SK-N-SH (cell line): Measurements from ENCODE around the gene BNC2.

ENCODE experiments used
- ELF1 ChIP-seq: IDR thresholded peaks from 2 replicates; pipeline ENCODE4 v1.4.0; 2012
- RCOR1 ChIP-seq: fragments of 150-350 bp; IDR thresholded peaks from 2 replicates; pipeline ENCODE4 v1.6.1; 2017; ENCODE audit warnings: antibody characterized with exemption, low read length
- RFX5 ChIP-seq: IDR thresholded peaks from 2 replicates; pipeline ENCODE4 v1.6.1; 2012; ENCODE audit warnings: mild to moderate bottlenecking, improper control_type of control experiment, low read length
- TF ChIP-seq, protein P1 (sequence below): fragments of 150-350 bp; IDR thresholded peaks from 2 replicates; pipeline ENCODE4 v1.6.1; 2017; ENCODE audit warnings: antibody characterized with exemption, low read length, low read depth, borderline replicate concordance
- TF ChIP-seq, protein P2 (sequence below): fragments of 200-600 bp; sonication (generic); IDR thresholded peaks from 2 replicates; pipeline ENCODE4 v1.6.1; 2017; ENCODE audit warnings: antibody characterized with exemption, mild to moderate bottlenecking, moderate library complexity
- TF ChIP-seq, protein P3 (sequence below): IDR thresholded peaks from 2 replicates; pipeline ENCODE4 v1.6.1; 2012; ENCODE audit warnings: mild to moderate bottlenecking, low read depth, low read length, moderate library complexity

DNA sequence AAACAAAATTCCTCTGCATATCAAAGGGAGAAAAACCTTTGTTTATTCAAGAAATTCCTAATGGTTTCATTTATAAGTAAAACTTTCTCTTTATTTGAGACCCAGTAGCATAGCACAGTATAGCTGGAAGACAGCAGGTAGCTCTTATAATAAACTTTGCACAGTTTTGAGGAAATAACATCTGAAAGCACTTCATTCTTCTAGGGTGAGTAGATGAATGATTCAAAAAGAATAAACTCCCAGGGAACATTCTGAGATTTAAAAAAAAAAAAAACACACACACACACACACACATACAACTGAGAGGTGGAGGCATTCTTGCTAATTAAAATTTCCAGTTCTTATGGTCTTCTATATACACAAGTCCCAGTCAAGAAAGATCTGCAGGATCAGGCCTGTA lies 197.3 kb downstream of the BNC2 start:
- TF ChIP-seq, protein P1, sequence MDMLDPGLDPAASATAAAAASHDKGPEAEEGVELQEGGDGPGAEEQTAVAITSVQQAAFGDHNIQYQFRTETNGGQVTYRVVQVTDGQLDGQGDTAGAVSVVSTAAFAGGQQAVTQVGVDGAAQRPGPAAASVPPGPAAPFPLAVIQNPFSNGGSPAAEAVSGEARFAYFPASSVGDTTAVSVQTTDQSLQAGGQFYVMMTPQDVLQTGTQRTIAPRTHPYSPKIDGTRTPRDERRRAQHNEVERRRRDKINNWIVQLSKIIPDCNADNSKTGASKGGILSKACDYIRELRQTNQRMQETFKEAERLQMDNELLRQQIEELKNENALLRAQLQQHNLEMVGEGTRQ, result no peak
- TF ChIP-seq, protein P2, sequence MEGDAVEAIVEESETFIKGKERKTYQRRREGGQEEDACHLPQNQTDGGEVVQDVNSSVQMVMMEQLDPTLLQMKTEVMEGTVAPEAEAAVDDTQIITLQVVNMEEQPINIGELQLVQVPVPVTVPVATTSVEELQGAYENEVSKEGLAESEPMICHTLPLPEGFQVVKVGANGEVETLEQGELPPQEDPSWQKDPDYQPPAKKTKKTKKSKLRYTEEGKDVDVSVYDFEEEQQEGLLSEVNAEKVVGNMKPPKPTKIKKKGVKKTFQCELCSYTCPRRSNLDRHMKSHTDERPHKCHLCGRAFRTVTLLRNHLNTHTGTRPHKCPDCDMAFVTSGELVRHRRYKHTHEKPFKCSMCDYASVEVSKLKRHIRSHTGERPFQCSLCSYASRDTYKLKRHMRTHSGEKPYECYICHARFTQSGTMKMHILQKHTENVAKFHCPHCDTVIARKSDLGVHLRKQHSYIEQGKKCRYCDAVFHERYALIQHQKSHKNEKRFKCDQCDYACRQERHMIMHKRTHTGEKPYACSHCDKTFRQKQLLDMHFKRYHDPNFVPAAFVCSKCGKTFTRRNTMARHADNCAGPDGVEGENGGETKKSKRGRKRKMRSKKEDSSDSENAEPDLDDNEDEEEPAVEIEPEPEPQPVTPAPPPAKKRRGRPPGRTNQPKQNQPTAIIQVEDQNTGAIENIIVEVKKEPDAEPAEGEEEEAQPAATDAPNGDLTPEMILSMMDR, result no peak
- no peak for TF ChIP-seq RCOR1
- TF ChIP-seq RFX5, result no peak
- TF ChIP-seq, protein P3, sequence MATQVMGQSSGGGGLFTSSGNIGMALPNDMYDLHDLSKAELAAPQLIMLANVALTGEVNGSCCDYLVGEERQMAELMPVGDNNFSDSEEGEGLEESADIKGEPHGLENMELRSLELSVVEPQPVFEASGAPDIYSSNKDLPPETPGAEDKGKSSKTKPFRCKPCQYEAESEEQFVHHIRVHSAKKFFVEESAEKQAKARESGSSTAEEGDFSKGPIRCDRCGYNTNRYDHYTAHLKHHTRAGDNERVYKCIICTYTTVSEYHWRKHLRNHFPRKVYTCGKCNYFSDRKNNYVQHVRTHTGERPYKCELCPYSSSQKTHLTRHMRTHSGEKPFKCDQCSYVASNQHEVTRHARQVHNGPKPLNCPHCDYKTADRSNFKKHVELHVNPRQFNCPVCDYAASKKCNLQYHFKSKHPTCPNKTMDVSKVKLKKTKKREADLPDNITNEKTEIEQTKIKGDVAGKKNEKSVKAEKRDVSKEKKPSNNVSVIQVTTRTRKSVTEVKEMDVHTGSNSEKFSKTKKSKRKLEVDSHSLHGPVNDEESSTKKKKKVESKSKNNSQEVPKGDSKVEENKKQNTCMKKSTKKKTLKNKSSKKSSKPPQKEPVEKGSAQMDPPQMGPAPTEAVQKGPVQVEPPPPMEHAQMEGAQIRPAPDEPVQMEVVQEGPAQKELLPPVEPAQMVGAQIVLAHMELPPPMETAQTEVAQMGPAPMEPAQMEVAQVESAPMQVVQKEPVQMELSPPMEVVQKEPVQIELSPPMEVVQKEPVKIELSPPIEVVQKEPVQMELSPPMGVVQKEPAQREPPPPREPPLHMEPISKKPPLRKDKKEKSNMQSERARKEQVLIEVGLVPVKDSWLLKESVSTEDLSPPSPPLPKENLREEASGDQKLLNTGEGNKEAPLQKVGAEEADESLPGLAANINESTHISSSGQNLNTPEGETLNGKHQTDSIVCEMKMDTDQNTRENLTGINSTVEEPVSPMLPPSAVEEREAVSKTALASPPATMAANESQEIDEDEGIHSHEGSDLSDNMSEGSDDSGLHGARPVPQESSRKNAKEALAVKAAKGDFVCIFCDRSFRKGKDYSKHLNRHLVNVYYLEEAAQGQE, result no peak
- no peak for TF ChIP-seq ELF1
